Progenitor cell of endocrine pancreas (in vitro differentiated cells): Measurements from ENCODE around the gene ANKRD40. TPM values are rescaled to one million over a fixed set of nuclear protein-coding genes. Genes with fewer than 3 reads are reported as not detected.

Experiments
- DNase-seq: peaks from one replicate; pipeline ENCODE4 v3.0.0; 2021; ENCODE audit warnings: low spot score; ENCODE audit not compliant: unreplicated experiment
- H3K27ac Mint-ChIP-seq: 2 replicates; pipeline ENCODE4 v1.8.0; 2021; ENCODE audit warnings: mild to moderate bottlenecking, moderate library complexity, mixed read lengths
- H3K27me3 Mint-ChIP-seq: 2 replicates; pipeline ENCODE4 v1.8.0; 2021; ENCODE audit warnings: mixed read lengths
- H3K36me3 Mint-ChIP-seq: 2 replicates; pipeline ENCODE4 v1.8.0; 2022; ENCODE audit warnings: mixed read lengths; ENCODE audit not compliant: insufficient read depth
- H3K4me1 Mint-ChIP-seq: 2 replicates; pipeline ENCODE4 v1.8.0; 2021; ENCODE audit warnings: low read depth, mixed read lengths
- H3K4me3 Mint-ChIP-seq: 2 replicates; pipeline ENCODE4 v1.8.0; 2021; ENCODE audit warnings: low read depth, mild to moderate bottlenecking, moderate library complexity, mixed read lengths
- H3K9me3 Mint-ChIP-seq: 2 replicates; pipeline ENCODE4 v1.8.0; 2021; ENCODE audit warnings: low read depth, mixed read lengths
- total RNA-seq: library from RNA; stranded (reverse); gene quantifications from 2 replicates; pipeline ENCODE4 v1.2.1, GENCODE V29; 2021
- TF ChIP-seq, protein P1 (sequence below): fragments of 200-600 bp; sonication (generic); IDR thresholded peaks from one replicate; pipeline ENCODE4 v1.5.0; 2021; ENCODE audit warnings: antibody characterized with exemption, mild to moderate bottlenecking; ENCODE audit not compliant: unreplicated experiment

Gene ANKRD40
- total RNA-seq, 1 donor from 2014 or later: 39.0 TPM

GRCh38 chr17:50686494-50687199, 21.1 kb downstream of the ANKRD40 start:
- TF ChIP-seq, protein P1, sequence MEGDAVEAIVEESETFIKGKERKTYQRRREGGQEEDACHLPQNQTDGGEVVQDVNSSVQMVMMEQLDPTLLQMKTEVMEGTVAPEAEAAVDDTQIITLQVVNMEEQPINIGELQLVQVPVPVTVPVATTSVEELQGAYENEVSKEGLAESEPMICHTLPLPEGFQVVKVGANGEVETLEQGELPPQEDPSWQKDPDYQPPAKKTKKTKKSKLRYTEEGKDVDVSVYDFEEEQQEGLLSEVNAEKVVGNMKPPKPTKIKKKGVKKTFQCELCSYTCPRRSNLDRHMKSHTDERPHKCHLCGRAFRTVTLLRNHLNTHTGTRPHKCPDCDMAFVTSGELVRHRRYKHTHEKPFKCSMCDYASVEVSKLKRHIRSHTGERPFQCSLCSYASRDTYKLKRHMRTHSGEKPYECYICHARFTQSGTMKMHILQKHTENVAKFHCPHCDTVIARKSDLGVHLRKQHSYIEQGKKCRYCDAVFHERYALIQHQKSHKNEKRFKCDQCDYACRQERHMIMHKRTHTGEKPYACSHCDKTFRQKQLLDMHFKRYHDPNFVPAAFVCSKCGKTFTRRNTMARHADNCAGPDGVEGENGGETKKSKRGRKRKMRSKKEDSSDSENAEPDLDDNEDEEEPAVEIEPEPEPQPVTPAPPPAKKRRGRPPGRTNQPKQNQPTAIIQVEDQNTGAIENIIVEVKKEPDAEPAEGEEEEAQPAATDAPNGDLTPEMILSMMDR: no peak
- Mint-ChIP-seq H3K4me3 (no peak overlapping the region), H3K27me3 (no peaks in the 10 kb centered on the region), H3K27ac (peak overlapping the region; percentile 89), H3K4me1 (peaks cover 57% of the 10 kb centered on the region), H3K36me3 (no peaks in the 10 kb centered on the region), H3K9me3 (no peaks in the 10 kb centered on the region)
- no peak for DNase-seq

DNA sequence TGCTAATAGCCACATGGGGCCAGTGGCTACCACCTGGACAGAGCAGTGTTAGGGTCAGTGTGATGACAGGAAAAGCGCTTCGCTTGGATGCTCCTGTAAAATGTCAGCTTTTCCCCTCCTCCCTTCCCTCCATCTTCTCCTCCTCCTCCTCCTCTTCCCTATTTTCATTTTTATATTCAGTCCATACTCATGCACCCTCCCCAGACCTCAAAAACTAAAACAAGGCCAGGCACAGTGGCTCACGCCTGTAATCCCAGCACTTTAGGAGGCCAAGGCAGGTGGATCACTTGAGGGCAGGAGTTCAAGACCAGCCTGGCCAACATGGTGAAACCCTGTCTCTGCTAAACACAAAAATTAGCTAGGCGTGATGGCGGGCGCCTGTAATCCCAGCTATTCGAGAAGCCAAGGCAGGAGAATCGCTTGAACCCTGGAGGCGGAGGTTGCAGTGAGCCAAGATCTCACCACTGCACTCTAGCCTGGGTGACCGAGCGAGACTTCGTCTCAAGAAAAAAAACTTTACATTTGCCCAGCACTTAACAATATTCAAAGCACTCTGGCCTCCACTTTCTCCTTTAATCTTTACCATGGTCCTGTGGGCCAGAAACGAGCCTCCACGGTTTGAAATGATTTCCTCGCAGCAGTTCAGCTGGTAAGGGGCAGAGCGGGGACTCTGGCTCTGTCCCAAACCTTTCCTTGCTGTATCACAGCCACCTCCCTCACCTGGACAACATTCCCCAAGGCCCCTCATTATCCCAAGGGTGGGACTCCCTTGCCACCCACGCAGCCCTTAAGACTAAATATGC, 21.8 kb downstream of the ANKRD40 start:
- Mint-ChIP-seq H3K9me3 (no peaks in the 10 kb centered on the region), H3K27me3 (peaks cover 4% of the 10 kb centered on the region), H3K4me1 (peaks cover 54% of the 10 kb centered on the region)

DNA sequence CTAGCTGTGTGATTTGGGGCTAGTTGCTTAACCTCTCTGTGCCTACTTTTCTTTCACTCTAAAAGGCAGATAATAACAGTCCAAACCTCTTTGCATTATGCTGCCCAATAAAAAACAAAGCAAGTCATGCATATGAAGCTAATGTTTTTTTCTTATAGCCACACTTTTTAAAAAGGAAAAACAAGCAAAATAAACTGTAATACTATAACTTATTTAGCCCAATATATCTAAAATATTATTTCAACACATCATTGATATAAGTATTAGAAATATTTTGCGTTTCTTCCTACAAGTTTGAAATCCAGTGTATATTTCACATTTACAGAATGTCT, 22.4 kb downstream of the ANKRD40 start:
- TF ChIP-seq, protein P1: no peak
- DNase-seq: no peak
- peak overlapping the region; percentile 37 for H3K27ac Mint-ChIP-seq
- H3K9me3 Mint-ChIP-seq: no peaks in the 10 kb centered on the region
- peaks cover 4% of the 10 kb centered on the region for H3K27me3 Mint-ChIP-seq
- no peaks in the 10 kb centered on the region for H3K36me3 Mint-ChIP-seq
- no peak overlapping the region for H3K4me3 Mint-ChIP-seq
- peaks cover 49% of the 10 kb centered on the region for H3K4me1 Mint-ChIP-seq

More for the DNA sequence above, 21.8 kb downstream of the ANKRD40 start:
- peak overlapping the region; percentile 89 for H3K27ac Mint-ChIP-seq
- TF ChIP-seq, protein P1: no peak
- H3K4me3 Mint-ChIP-seq: no peak overlapping the region
- H3K36me3 Mint-ChIP-seq: no peaks in the 10 kb centered on the region
- DNase-seq: no peak

- Mint-ChIP-seq H3K4me1 (peaks cover 45% of the 10 kb centered on the region), H3K27ac (peak overlapping the region; percentile 96), H3K36me3 (no peaks in the 10 kb centered on the region), H3K27me3 (peaks cover 4% of the 10 kb centered on the region), H3K4me3 (peak overlapping the region; percentile 29), H3K9me3 (no peaks in the 10 kb centered on the region)
- no peak for DNase-seq
- TF ChIP-seq, protein P1: no peak
These were observed 22.9 kb downstream of the ANKRD40 start for GRCh38 chr17:50684612-50685333.

DNA sequence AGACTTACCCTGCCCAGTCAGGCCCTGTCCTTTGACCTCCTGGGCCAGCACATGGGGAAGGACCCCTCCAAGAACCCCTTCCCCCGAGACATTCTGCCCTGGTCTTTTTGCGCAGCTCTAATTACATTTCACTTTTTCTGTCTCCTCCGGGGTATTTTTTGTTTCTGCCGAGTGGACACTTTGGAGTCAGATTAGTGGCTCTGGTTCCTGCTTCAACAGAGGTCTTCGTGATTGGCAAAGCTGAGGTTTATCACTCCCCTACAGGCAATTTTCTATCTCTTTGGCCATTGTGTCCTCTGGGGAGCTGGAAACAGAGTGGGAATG, 23.5 kb downstream of the ANKRD40 start:
- H3K27ac Mint-ChIP-seq: peak overlapping the region; percentile 96
- no peak for DNase-seq
- TF ChIP-seq, protein P1: no peak
- no peaks in the 10 kb centered on the region for H3K9me3 Mint-ChIP-seq
- peaks cover 40% of the 10 kb centered on the region for H3K4me1 Mint-ChIP-seq
- H3K27me3 Mint-ChIP-seq: peaks cover 4% of the 10 kb centered on the region
- H3K4me3 Mint-ChIP-seq: peak overlapping the region; percentile 29
- H3K36me3 Mint-ChIP-seq: no peaks in the 10 kb centered on the region
